GM19025 (cell line): ENCODE measurements around the gene SHROOM4.

Experiments
- ATAC-seq: cut with Tn5 transposase; IDR thresholded peaks from one replicate; pipeline ENCODE4 v1.9.1; 2021; ENCODE audit warnings: mild to moderate bottlenecking, low read depth, moderate library complexity; ENCODE audit not compliant: unreplicated experiment

The SHROOM4 gene

DNA sequence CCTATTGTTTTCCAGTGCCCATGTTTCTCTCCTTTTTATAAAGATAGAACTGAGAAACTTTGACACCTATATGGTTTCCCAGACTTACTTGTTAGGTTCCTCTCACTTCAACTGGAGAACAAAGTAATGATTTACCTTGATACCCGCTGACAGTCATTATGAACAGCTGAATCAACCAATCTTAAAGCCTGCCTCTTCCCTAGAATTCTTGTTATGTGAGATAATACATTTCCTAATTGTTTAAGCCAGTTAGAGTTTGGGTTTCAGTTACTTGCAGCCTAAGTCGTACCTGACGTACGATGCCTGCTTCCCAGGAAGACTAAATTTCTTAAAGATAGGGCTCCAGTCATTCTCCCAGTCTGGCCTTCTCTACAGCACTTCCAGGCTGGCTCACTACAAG is 97.3 kb downstream of the SHROOM4 start:
- ATAC-seq = no peak

DNA sequence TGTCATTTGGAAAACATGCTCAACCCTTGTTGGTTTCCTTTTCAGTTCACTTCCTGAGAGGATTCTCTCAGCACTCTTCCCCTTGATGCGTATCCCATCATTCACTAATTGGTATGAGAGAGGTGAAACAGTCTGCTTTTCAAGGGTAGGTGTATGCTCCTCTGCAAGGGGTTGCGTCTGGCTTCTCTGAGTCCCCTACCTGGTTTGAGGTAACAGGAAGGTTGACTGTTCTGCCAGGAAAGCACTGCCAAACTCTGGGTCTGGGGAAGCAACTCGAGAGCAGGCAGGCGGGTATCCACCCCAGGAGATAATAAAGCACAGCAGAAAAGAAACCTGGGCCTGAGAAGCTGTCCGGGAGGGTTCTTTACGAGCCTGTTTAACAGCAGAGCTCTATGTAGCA is 101.2 kb downstream of the SHROOM4 start:
- ATAC-seq = no peak

DNA sequence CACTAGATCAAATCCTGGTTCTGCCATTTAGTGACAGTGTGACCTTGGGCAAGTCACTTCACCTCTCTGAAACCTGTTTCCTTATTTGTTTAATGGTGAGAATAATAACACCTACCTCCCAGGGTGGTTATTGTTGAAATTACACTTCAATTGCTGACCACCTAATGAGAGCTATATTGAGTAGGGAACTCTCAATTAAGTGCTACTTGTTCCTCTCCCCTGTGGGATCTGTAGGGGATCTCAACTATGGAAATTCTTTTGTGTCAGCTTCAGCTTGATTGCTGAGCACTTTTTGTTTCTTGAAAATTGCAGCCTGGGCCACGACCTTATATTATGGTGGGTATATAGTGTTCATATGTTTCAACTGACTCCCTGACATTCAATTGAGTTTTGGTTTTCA is 102.1 kb downstream of the SHROOM4 start:
- ATAC-seq = no peak

DNA sequence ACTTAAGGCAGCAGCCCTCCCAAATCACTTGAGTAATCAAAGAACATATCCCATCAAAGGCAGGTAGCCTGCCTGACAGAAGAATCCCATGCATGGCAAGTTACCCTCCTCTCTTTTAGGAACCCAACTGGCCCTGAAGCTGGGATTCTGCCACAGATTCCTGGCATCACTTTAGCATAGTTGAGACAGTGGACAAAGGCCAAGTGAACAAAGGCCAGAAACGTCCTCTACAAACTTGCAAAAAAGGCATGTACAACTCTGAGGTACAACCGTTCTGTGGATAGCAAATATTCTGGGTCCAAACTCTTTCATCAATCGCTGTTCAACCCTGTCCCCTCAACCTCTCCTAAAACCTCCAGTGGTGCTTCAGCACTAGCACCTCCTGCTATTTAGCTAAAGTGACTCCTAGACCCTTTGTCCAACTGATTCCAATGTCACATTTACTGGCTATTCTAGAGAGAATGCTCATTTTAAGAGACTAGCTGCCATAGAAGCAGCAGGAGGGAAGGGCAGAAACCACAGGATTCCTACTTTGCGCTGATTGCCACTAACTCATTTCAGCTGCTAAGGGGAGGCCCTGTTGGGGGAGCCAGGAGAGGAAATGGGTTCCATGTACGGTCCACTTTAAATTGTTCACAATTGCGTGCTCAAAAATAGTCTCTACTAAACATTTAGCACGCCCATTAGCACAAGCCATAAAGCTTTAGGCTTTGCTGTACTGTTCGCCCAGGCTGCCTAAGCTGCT is 105.9 kb downstream of the SHROOM4 start:
- ATAC-seq = no peak

- no peak for ATAC-seq
These were observed 106.6 kb downstream of the SHROOM4 start for GRCh38 chrX:50707405-50707804.

GRCh38 chrX:50705042-50705441 is 109.0 kb downstream of the SHROOM4 start:
- ATAC-seq = no peak

DNA sequence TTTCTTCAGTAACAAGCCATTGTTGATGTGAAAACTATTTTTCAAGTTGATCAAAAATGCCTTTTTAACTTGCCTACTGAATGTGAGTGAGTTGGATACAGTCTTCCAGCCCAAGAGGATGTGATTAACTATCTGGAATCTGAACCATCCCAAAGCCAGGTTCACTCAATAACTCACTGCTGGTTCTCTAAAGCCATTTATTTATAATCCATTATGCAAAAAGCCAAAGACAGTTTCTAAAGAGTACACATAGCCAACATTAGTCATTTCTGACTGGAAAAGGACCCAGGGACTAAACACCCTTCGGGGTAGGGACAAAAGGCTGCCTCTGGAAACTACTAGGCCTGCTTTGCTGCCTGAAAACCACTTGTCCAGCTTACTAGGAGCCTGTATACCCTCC is 109.6 kb downstream of the SHROOM4 start:
- no peak for ATAC-seq

DNA sequence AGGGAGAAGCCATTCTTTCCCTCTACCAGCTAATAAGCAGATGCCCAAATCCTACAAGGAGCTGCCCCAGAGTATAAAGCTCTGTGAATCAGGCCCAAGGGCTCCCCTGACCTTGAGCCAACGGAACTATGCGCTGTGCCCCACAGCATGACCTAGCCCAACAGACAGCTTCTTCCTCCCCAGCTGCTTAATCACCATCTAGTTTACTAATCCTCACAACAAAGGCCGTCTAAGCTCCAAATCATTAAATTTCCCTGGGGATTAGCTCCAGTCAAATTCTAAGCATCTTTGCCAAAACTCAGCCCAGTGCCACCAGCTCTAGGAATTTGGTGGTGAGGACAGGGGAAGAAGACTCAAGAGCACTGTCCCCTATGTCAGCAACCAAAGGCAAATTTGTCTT is 113.1 kb downstream of the SHROOM4 start:
- no peak for ATAC-seq

DNA sequence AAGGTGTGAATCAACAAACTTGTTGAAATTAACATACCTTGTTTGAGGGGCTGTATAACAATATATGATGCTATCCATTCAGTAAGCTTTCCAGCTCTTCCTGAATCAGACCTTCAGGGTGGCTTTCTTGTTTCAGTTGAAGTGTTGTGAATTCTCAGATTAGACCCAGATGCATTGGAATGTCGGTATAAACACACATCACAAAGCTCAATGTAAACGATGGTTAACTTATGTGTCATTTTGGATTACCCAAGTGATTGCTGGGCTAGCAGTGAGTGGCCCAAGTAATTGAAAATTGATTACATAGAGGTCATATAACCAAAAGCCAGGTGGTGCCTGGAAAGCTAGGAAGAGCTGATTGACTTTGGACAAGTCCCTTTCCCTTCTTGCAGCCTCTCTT is 115.0 kb downstream of the SHROOM4 start:
- ATAC-seq = no peak

DNA sequence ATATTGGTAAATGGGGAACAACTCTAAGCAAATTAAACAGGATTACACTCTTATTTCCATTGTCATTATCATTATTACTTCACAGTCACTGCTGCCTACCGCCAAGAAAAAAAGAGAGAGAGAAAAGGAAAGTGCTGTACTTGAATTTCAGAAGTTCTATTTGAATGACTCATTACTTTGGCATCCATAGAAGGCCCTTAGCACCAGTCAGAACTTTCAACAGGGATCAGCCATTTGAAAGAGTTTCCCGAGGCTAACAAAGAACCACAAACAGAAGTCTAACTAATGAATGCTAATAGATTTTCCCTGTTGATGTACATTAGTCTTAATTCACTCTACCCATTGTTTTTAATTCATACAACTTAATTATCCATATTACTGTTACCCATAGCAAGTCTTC is 116.3 kb downstream of the SHROOM4 start:
- ATAC-seq = no peak

DNA sequence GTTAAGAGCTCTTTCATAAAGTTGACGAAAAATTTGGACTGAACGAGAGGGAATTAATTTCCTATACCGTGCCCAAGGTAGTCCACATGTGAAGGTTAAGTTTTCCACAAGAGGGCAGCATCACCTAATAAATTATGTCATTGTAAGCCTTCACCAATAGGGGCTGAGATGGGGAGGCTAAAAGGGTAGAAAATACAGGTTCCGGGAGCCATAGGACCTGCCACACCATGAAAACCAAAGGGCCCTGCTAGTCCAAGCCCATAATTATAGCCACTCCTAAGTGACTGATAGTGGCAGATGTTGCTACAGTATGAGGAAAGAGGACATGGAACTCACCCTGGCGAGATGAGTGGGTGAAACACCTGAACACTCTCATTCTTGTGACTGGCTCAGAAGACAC is 122.2 kb downstream of the SHROOM4 start:
- peak; percentile 58 for ATAC-seq

DNA sequence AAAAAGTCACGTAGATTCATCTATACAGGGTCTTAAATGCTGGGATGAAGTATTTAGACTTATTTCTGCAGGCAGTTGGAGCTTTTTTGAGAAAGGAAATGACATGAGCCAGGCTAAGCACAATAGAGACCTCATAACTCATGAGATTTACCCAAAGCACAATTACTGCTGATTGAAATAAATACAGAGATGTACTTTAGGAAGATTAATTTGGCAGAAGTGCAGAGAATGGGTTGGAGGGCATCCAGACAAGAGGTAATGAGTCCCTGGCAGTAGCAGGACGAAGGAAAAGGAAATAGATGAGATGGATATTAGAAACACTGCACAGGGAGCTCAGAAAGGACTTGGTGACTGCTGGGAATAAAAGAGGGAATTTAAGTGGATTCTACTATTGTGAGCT is 129.1 kb downstream of the SHROOM4 start:
- ATAC-seq = no peak

- ATAC-seq = no peak
These were observed 133.0 kb downstream of the SHROOM4 start for GRCh38 chrX:50680990-50681389.

DNA sequence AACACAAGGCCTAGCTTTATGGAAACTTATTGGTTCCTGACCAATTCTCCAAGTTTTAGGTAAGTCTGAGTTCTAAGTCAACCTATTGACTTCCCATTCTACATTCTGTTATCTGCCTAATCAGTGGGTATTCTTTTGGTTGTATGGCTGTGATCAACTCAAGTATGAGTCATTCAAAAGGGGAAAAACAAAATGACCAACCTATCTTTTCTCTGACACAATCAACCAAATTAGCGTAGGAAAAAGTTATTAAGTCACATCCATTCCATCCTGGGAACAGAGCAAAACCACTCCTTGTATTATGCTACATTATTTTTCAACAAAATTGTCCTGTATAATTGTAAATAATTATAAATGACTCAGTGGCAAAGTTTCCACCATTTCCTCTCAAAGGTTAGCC is 136.2 kb downstream of the SHROOM4 start:
- ATAC-seq = no peak

DNA sequence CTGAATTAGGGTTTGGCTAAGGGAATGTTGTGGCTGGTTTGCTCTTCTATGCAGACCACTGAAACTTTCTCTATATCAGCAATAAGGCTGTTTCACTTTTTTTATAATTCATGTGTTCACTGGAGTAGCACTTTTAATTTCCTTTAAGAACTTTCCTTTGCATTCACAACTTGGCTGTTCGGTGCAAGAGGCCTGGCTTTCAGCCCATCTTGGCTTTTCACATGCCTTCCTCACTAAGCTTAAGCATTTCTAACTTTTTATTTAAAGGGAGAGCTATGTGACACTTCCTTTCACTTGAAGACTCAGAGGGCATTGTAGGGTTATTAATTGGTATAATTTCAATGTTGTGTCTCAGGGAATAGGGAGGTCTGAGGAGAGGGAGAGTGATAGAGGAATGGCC is 142.3 kb downstream of the SHROOM4 start:
- ATAC-seq = no peak

GRCh38 chrX:50668860-50669259 is 145.1 kb downstream of the SHROOM4 start:
- ATAC-seq = no peak

DNA sequence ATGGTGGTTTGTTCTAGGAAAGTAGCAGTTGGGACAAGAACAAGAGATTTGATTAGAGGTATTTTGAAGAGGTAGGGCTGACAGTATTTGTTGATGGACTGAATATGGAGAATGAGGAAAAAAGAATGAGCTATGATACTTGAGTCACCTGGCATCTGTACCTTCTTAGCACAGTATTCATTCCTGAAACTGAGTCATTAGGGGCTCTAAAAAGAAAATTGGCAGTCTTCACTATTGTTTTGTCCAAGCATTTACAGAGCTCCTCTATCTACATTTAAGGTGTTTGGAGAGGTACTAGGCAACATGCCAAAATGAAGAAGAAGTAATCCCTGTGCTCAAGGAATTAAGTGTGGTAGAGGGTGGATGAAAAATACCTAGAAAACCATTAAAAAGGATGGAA is 165.8 kb downstream of the SHROOM4 start:
- no peak for ATAC-seq

DNA sequence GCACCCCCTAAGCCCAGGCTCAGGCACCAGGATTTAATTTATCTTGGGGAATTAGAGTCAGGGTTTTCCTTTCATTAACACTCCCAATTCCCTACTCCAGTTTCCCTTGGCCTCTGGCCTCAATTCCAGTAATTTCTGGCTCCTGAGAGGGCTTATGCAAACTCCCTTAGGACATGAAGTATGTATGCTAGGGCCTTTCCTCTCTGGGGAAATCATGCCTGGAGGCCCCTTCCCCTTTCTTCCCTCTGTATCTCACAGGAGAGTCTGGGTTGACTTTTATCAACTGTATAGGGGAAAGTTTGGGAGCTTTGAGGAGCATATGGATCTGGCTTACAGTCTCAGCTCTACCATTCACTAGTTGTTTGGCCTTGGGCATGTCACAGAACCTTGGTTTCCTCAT is 169.5 kb downstream of the SHROOM4 start:
- no peak for ATAC-seq

GRCh38 chrX:50643525-50644137 is 170.4 kb downstream of the SHROOM4 start:
- no peak for ATAC-seq

DNA sequence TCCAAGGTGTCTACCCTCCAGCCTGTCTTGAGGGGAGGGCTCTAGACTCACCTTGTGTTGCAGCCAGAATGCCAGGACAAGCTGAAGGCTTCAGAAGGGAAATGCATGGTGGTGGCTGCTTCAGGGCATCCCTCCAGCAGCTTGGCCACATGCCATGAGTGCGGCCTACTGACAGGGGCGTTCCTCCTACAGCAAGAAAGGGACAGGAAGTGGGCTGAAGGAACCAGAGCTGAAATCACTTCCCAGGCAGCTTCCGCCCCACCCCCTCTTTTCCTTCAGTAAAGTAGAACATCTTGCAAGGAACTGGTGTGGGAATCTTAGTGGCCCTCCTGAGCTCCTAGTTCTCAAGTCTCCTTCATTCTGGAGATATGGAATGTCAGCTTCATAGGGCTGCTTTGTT is 175.9 kb downstream of the SHROOM4 start:
- no peak for ATAC-seq

DNA sequence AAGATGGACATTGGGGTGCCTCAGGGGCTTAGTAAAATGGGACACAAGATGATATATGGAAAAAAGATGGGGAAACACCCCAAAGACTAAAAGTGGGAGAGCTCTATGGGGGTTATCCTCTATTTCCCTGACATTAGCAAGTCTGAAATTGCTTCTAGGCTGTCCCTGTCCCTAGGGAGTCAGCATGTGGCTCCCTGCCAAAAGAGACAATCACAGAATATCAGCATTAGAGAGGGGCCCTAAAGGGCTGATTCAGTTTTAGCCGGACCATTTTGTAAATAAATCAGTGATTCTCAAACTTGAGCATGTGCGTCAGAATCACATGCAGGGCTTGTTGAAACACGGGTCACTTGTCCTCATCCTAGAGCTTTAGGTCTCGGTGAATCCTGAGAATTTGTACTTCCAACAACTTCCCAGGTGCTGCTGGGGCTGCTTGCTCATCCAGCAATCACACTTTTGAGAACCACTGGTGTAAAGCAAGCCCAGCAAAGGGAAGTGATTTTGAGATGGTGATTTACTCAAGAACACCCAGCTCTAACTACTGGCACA is 178.1 kb downstream of the SHROOM4 start:
- ATAC-seq = no peak

DNA sequence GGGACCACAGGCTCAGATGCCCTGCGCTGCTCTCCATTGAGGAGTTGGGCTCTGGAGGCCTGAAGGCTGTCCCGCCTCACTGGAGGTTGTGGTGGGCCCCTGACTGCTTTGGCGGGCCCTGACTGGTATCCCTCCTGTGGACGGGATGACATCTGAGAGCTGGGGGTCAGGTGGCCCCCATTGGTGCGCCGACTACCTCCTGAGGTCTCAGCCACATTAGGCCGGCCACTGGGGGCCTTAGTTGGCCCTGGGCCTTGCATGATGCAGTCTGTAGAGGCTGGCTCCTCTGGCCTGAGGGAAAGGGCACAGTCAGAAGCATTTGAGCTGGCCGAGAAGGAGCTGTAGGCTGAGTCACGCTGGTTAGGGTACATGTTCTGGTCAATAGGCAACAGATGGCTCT is 178.8 kb downstream of the SHROOM4 start:
- no peak for ATAC-seq
